Pancreas (tissue), 8 donors: Measurements from ENCODE around the gene OR51B2. TPM values are rescaled to one million over a fixed set of nuclear protein-coding genes. Genes with fewer than 3 reads are reported as not detected.

Experiments
- polyA plus RNA-seq, 2 donors: library from polyadenylated mRNA; stranded (reverse); fragments of 200-250 nt; gene quantifications; one replicate each; pipeline ENCODE4 v1.2.3, GENCODE V29; 2013
- total RNA-seq, 6 donors: library from RNA; stranded (reverse); fragmentation: NEBNext Ultra II Directional in 4 of 6; extraction: Animal tissue kit (Norgen Biotek cat#: 25700) in 4 of 6; gene quantifications; one replicate each; pipeline versions ENCODE4 v1.2.1 to v1.2.4, GENCODE V29; 2021 to 2023
- donor health status: healthy with polysubstance abuse.
- donor health status: DM: no; HTN: no; CAD: no; lungs with moderate emphysema.
- donor health status: DM: no; HTN: no; CAD: no.
- donor health status: Bipolar disorder and iron deficiency.
- donor health status: DM: yes; HTN: yes; CAD: no.
- donor health status: DM: no; HTN: no; CAD: no.
- donor health status: DM: no; HTN: no; CAD: no.
- donor health status: DM: yes; HTN: yes; CAD: no.

The OR51B2 gene
- total and polyA plus RNA-seq, 8 donors, result not detected

Other genes starting within 250 kb of the OR51B2 start
- not detected for gene OR52A5, start 185.9 kb downstream of the OR51B2 start, total RNA-seq
- gene OR52A5, start 185.9 kb downstream of the OR51B2 start, polyA plus RNA-seq, result not detected
- gene OR52A1, start 169.5 kb downstream of the OR51B2 start, total RNA-seq, result not detected
- gene OR52A1, start 169.5 kb downstream of the OR51B2 start, polyA plus RNA-seq, result not detected
- not detected for gene OR51V1, start 123.6 kb downstream of the OR51B2 start, total RNA-seq
- gene OR51V1, start 123.6 kb downstream of the OR51B2 start, polyA plus RNA-seq, result not detected
- gene HBB, start 97.2 kb downstream of the OR51B2 start, total RNA-seq, result 10 to 100 TPM in 3 of 6 donors, 1 to 10 TPM in 3; 2.2 to 89.0 (median 7.4) TPM
- 1 to 10 TPM; 3.9 to 4.9 TPM for gene HBB, start 97.2 kb downstream of the OR51B2 start, polyA plus RNA-seq
- gene HBD, start 89.8 kb downstream of the OR51B2 start, total RNA-seq, result 1 to 10 TPM in 1 of 6 donors, not detected in 5; 1.1 TPM
- gene HBD, start 89.8 kb downstream of the OR51B2 start, polyA plus RNA-seq, result not detected
- gene HBG1, start 74.4 kb downstream of the OR51B2 start, total RNA-seq, result 1 to 10 TPM in 1 of 6 donors, not detected in 5; 3.3 TPM
- not detected for gene HBG1, start 74.4 kb downstream of the OR51B2 start, polyA plus RNA-seq
- gene HBG2, start 69.5 kb downstream of the OR51B2 start, total RNA-seq, result 10 to 100 TPM in 1 of 6 donors, not detected in 5; 10.6 TPM
- gene HBG2, start 69.5 kb downstream of the OR51B2 start, polyA plus RNA-seq, result not detected
- 1 to 10 TPM in 1 of 6 donors, not detected in 5; 3.5 TPM for gene HBE1, start 54.4 kb downstream of the OR51B2 start, total RNA-seq
- gene HBE1, start 54.4 kb downstream of the OR51B2 start, polyA plus RNA-seq, result not detected
- gene OR51B4, start 22.4 kb downstream of the OR51B2 start, total RNA-seq, result not detected
- gene OR51B4, start 22.4 kb downstream of the OR51B2 start, polyA plus RNA-seq, result not detected
- under 1 TPM in 3 of 6 donors, not detected in 3; 0.14 to 0.24 (median 0.19) TPM for gene OR51B5, start 19.2 kb upstream of the OR51B2 start, total RNA-seq
- under 1 TPM in 1 of 2 donors, not detected in 1; 0.05 TPM for gene OR51B5, start 19.2 kb upstream of the OR51B2 start, polyA plus RNA-seq
- gene OR51B6, start 27.2 kb upstream of the OR51B2 start, total RNA-seq, result not detected
- not detected for gene OR51B6, start 27.2 kb upstream of the OR51B2 start, polyA plus RNA-seq
- gene OR51M1, start 59.5 kb upstream of the OR51B2 start, total RNA-seq, result not detected
- not detected for gene OR51M1, start 59.5 kb upstream of the OR51B2 start, polyA plus RNA-seq
- gene OR51Q1, start 97.8 kb upstream of the OR51B2 start, total RNA-seq, result not detected
- not detected for gene OR51Q1, start 97.8 kb upstream of the OR51B2 start, polyA plus RNA-seq
- under 1 TPM in 1 of 6 donors, not detected in 5; 0.28 TPM for gene OR51I1, start 117.2 kb upstream of the OR51B2 start, total RNA-seq
- gene OR51I1, start 117.2 kb upstream of the OR51B2 start, polyA plus RNA-seq, result not detected
- not detected for gene OR51I2, start 125.0 kb upstream of the OR51B2 start, total RNA-seq
- not detected for gene OR51I2, start 125.0 kb upstream of the OR51B2 start, polyA plus RNA-seq
- gene OR52D1, start 164.4 kb upstream of the OR51B2 start, total RNA-seq, result not detected
- gene OR52D1, start 164.4 kb upstream of the OR51B2 start, polyA plus RNA-seq, result not detected
- gene UBQLN3, start 185.7 kb upstream of the OR51B2 start, total RNA-seq, result under 1 TPM in 3 of 6 donors, not detected in 3; 0.18 to 0.31 (median 0.22) TPM
- not detected for gene UBQLN3, start 185.7 kb upstream of the OR51B2 start, polyA plus RNA-seq
- under 1 TPM; 0.09 to 0.53 (median 0.23) TPM for gene UBQLNL, start 192.4 kb upstream of the OR51B2 start, total RNA-seq
- gene UBQLNL, start 192.4 kb upstream of the OR51B2 start, polyA plus RNA-seq, result 1 to 10 TPM in 1 of 2 donors, under 1 TPM in 1; 0.53 to 1.0 TPM
- gene OR52H1, start 224.2 kb upstream of the OR51B2 start, total RNA-seq, result under 1 TPM in 4 of 6 donors, not detected in 2; 0.17 to 0.31 (median 0.25) TPM
- gene OR52H1, start 224.2 kb upstream of the OR51B2 start, polyA plus RNA-seq, result not detected